DMS114 treated with DMSO at 0.1 percent for 48 hours (cell line): ENCODE measurements around the gene LPO.

ENCODE experiments used
- DNase-seq: peaks from one replicate; lab custom pipeline; 2025; ENCODE audit not compliant: unreplicated experiment; lab: John Stamatoyannopoulos, UW

LPO gene

GRCh38 chr17:58277107-58277801, 38.9 kb downstream of the LPO start:
- DNase-seq: no peak

- no peak for DNase-seq
Measured at GRCh38 chr17:58277802-58278595, 39.6 kb downstream of the LPO start.

GRCh38 chr17:58278661-58279015, 40.3 kb downstream of the LPO start:
- DNase-seq: no peak

- DNase-seq: no peak
Measured at GRCh38 chr17:58279016-58279711, 40.8 kb downstream of the LPO start.

- DNase-seq: no peak
Measured at GRCh38 chr17:58279736-58280479, 41.5 kb downstream of the LPO start.

GRCh38 chr17:58280480-58281217, 42.3 kb downstream of the LPO start, which contains the start of gene MPO:
Gene MPO, minus strand, starts transcription at chr17:58280935. Its CDS starts 177 bp downstream, at chr17:58280758.
- no peak for DNase-seq

GRCh38 chr17:58281511-58282011, 43.2 kb downstream of the LPO start:
- DNase-seq: no peak

GRCh38 chr17:58282442-58282841, 44.1 kb downstream of the LPO start:
- no peak for DNase-seq

GRCh38 chr17:58283674-58284612, 45.6 kb downstream of the LPO start:
- no peak for DNase-seq

GRCh38 chr17:58284613-58285421, 46.4 kb downstream of the LPO start:
- no peak for DNase-seq

- no peak for DNase-seq
Measured at GRCh38 chr17:58285422-58285810, 47.0 kb downstream of the LPO start.

- no peak for DNase-seq
Measured at GRCh38 chr17:58289869-58290268, 51.5 kb downstream of the LPO start.

- no peak for DNase-seq
Measured at GRCh38 chr17:58291246-58291645, 52.9 kb downstream of the LPO start.

GRCh38 chr17:58294034-58294433, 55.6 kb downstream of the LPO start:
- no peak for DNase-seq

- DNase-seq: no peak
Measured at GRCh38 chr17:58300336-58300735, 62.0 kb downstream of the LPO start.

- DNase-seq: no peak
Measured at GRCh38 chr17:58301504-58302150, 63.2 kb downstream of the LPO start.

- no peak for DNase-seq
Measured at GRCh38 chr17:58302171-58302918, 64.0 kb downstream of the LPO start.
